GM06990 (cell line): Measurements from ENCODE around the gene ARMS2.

Experiments
- DNase-seq: peaks from one replicate; pipeline ENCODE4 v3.0.0-alpha.2; 2011; ENCODE audit not compliant: insufficient read length; ENCODE audit errors: extremely low read depth
- H3K27me3 ChIP-seq: replicated peaks from 2 replicates; pipeline ENCODE4 v1.6.0; 2011; ENCODE audit warnings: low read length; ENCODE audit not compliant: control insufficient read depth, insufficient read depth
- H3K36me3 ChIP-seq: 2 replicates; pipeline ENCODE4 v1.5.1; 2011; ENCODE audit warnings: low read length; ENCODE audit not compliant: control insufficient read depth, insufficient read depth
- H3K4me3 ChIP-seq: replicated peaks from 2 replicates; pipeline ENCODE4 v1.5.1; 2011; ENCODE audit warnings: low read depth, mild to moderate bottlenecking, control low read depth, low read length
- CTCF ChIP-seq: IDR thresholded peaks from 2 replicates; pipeline ENCODE4 v1.5.1; 2011; ENCODE audit warnings: low read length, control low read depth, mild to moderate bottlenecking, inconsistent platforms; ENCODE audit not compliant: insufficient read depth, poor library complexity, severe bottlenecking

Gene ARMS2

GRCh38 chr10:122468307-122468925, 14.0 kb downstream of the ARMS2 start:
- Histone ChIP-seq H3K27me3 (no peaks in the 10 kb centered on the region; the same call in 1 of the 2 replicates), H3K4me3 (no peak overlapping the region), H3K36me3 (no peaks in the 10 kb centered on the region)
- no peak for DNase-seq
- no peak for TF ChIP-seq CTCF

DNA sequence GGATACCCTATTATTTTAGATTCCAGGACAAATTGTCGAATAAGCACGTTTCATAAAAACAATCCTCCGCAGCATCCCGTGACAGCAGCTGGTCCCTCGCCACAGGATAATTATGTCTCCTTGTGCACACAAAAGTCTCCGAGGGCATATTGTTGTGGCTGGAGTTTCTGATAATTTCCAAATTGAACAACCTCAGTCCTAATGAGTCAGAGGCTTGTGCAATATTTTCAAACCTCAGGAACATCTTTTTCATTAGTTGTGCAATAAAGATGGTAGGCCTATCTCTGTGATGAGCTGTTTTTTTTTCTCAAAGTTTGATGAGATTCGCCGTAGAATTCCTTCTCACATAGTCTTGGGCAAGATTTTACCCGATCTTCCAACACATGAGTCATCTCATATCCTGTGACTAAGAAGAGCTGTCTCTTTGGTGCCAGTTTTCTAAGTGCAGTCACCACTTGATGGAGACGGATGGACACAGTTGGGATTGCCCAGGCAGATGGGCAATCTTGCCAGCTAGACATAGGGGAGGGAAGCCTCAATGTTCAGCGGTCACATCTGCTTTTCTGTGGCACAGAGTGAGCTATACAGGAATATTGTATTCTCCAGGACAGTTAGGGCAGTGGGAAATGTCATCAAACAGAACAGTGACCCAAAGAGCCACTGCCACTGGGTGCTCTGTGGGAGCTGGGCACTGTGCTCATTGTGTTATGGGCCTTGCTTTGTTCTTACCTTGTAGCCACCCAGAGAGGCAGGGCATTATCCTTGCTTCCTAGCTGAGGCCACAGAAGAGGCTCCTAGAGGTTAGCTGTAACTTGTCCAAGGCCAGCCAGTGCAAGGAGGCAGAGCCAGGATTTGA, 14.7 kb downstream of the ARMS2 start:
- no peak for DNase-seq
- no peak for TF ChIP-seq CTCF
- Histone ChIP-seq H3K4me3 (no peak overlapping the region), H3K27me3 (no peaks in the 10 kb centered on the region; the same call in 1 of the 2 replicates), H3K36me3 (no peaks in the 10 kb centered on the region)

- TF ChIP-seq CTCF = no peak
- H3K36me3 ChIP-seq = no peaks in the 10 kb centered on the region
- DNase-seq = no peak
- no peak overlapping the region for H3K4me3 ChIP-seq
- H3K27me3 ChIP-seq = no peaks in the 10 kb centered on the region; the same call in 1 of the 2 replicates
Observed at GRCh38 chr10:122469848-122470247, 15.4 kb downstream of the ARMS2 start.

GRCh38 chr10:122471531-122472177, 17.2 kb downstream of the ARMS2 start:
- TF ChIP-seq CTCF = no peak
- no peaks in the 10 kb centered on the region; the same call in 1 of the 2 replicates for H3K27me3 ChIP-seq
- H3K36me3 ChIP-seq = no peaks in the 10 kb centered on the region
- no peak for DNase-seq
- no peak overlapping the region for H3K4me3 ChIP-seq

GRCh38 chr10:122473116-122473515, 18.7 kb downstream of the ARMS2 start:
- Histone ChIP-seq H3K4me3 (no peak overlapping the region), H3K27me3 (no peaks in the 10 kb centered on the region; the same call in 1 of the 2 replicates), H3K36me3 (no peaks in the 10 kb centered on the region)
- TF ChIP-seq CTCF = no peak
- DNase-seq = no peak
